AG04450 (cell line): ENCODE results near the gene BPIFB4. TPM values are rescaled to one million over a fixed set of nuclear protein-coding genes. Genes with fewer than 3 reads are reported as not detected.

Experiments
- CTCF ChIA-PET: fragments of 300-600, 350-600 bp; formaldehyde crosslinking; extraction: SDS; loops from one replicate; lab custom pipeline; 2022; ENCODE audit warnings: antibody characterized with exemption, inconsistent platforms; lab: Charles Lee
- POLR2A ChIA-PET: fragments of 350-600 bp; formaldehyde crosslinking; extraction: SDS; loops from one replicate; lab custom pipeline; 2021; ENCODE audit warnings: antibody characterized with exemption, inconsistent platforms; lab: Yijun Ruan, JAX
- DNase-seq: peaks from one replicate; pipeline ENCODE4 v3.0.0-alpha.2; 2011; ENCODE audit warnings: low read depth, low spot score
- H3K27ac ChIP-seq: one replicate; pipeline ENCODE4 v1.5.1; 2012; ENCODE audit warnings: low read depth, low read length, control low read depth
- H3K27me3 ChIP-seq: one replicate; pipeline ENCODE4 v1.6.0; 2012; ENCODE audit warnings: low read length; ENCODE audit not compliant: control insufficient read depth, insufficient read depth
- H3K4me3 ChIP-seq: 2 replicates; pipeline ENCODE4 v1.5.1; 2011; ENCODE audit warnings: mild to moderate bottlenecking, low read depth, low read length, control low read depth
- H3K9me3 ChIP-seq: 2 replicates; pipeline ENCODE4 v1.5.1; 2012; ENCODE audit warnings: low read length; ENCODE audit not compliant: control insufficient read depth, insufficient read depth
- CTCF ChIP-seq: IDR thresholded peaks from 2 replicates; pipeline ENCODE4 v1.5.1; 2011; ENCODE audit warnings: low read depth, low read length, control low read depth, inconsistent platforms
- polyA plus RNA-seq: library from polyadenylated mRNA; depleted of rRNA; stranded (reverse); fragments of >200 nt; gene quantifications from 2 replicates; pipeline ENCODE4 v1.2.3, GENCODE V29; 2011

BPIFB4 gene
- polyA plus RNA-seq, 1 experiment = not detected

GRCh38 chr20:33059136-33059535 is 20.3 kb upstream of the BPIFB4 start:
- CTCF ChIA-PET = no interaction called here
- Histone ChIP-seq H3K4me3 (no peak overlapping the region), H3K27me3 (no peaks in the 10 kb centered on the region), H3K9me3 (no peaks in the 10 kb centered on the region), H3K27ac (no peak overlapping the region)
- no peak for DNase-seq
- TF ChIP-seq CTCF = no peak
- POLR2A ChIA-PET = no interaction called here

- CTCF ChIA-PET = no interaction called here
- H3K4me3 ChIP-seq = no peak overlapping the region
Observed at GRCh38 chr20:33059741-33060390, 19.6 kb upstream of the BPIFB4 start.

GRCh38 chr20:33061658-33062028 is 17.8 kb upstream of the BPIFB4 start:
- TF ChIP-seq CTCF = no peak
- Histone ChIP-seq H3K27me3 (peaks cover 3% of the 10 kb centered on the region), H3K27ac (no peak overlapping the region), H3K9me3 (no peaks in the 10 kb centered on the region), H3K4me3 (no peak overlapping the region)
- POLR2A ChIA-PET = no interaction called here
- no peak for DNase-seq
- CTCF ChIA-PET = no interaction called here

More at GRCh38 chr20:33059741-33060390, 19.6 kb upstream of the BPIFB4 start:
- no peak for DNase-seq
- POLR2A ChIA-PET = no interaction called here
- TF ChIP-seq CTCF = no peak
- no peaks in the 10 kb centered on the region for H3K9me3 ChIP-seq
- no peak overlapping the region for H3K27ac ChIP-seq
- no peaks in the 10 kb centered on the region for H3K27me3 ChIP-seq

- no peak for DNase-seq
- no peak overlapping the region for H3K4me3 ChIP-seq
- POLR2A ChIA-PET = no interaction called here
Observed at GRCh38 chr20:33062105-33062824, 17.2 kb upstream of the BPIFB4 start.

More at GRCh38 chr20:33062105-33062824, 17.2 kb upstream of the BPIFB4 start:
- Histone ChIP-seq H3K27ac (no peak overlapping the region), H3K9me3 (no peaks in the 10 kb centered on the region), H3K27me3 (peaks cover 4% of the 10 kb centered on the region)
- TF ChIP-seq CTCF = no peak
- CTCF ChIA-PET = no interaction called here
